ENCODE data around the gene APCS.

DNA sequence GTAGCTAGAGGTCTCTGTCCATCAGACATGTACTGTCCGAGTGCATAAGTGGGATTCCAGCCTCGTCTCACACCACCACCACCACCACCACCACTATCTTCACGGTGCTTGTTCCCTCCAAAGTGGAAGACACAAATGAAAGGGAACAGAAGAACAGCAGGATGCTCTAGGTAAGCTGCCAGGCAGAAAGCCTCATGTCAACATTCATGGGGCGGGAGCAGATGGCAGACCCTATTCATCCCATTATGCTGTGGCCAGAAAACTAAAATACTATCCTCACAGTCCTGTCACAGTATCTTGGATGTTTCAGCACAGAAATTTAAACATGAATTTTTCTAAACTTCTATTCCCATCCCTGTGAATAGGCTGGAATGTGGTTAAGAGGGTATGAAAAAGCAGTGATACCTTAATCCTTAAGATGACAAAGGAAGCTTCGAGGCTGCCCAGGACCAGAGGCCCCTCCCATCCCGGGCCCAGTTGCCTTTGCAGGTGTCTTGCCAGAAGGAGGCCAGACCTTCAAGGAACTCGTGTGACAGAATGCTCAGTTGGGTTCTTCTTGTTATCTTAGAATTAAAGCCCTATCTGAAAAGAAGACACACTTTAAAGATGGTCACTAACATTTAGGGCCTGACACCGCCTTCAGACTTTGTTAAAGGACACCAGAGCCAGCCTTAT, 24.7 kb downstream of the APCS start:
- TF ChIP-seq, protein P1, sequence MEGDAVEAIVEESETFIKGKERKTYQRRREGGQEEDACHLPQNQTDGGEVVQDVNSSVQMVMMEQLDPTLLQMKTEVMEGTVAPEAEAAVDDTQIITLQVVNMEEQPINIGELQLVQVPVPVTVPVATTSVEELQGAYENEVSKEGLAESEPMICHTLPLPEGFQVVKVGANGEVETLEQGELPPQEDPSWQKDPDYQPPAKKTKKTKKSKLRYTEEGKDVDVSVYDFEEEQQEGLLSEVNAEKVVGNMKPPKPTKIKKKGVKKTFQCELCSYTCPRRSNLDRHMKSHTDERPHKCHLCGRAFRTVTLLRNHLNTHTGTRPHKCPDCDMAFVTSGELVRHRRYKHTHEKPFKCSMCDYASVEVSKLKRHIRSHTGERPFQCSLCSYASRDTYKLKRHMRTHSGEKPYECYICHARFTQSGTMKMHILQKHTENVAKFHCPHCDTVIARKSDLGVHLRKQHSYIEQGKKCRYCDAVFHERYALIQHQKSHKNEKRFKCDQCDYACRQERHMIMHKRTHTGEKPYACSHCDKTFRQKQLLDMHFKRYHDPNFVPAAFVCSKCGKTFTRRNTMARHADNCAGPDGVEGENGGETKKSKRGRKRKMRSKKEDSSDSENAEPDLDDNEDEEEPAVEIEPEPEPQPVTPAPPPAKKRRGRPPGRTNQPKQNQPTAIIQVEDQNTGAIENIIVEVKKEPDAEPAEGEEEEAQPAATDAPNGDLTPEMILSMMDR (conservative IDR thresholded peaks at IDR 0.05): no peak
- no peak for TF ChIP-seq EZH2 (IDR thresholded peaks at IDR 0.05; ENCODE audit: low read depth)

All from PC-9 (cell line).